Smooth muscle cell (in vitro differentiated cells): ENCODE results near the gene RASEF. TPM values are rescaled to one million over a fixed set of nuclear protein-coding genes. Genes with fewer than 3 reads are reported as not detected.
"Not testable (repeated sequence)": the region's sequence is repeated elsewhere in the genome, so short reads cannot be mapped to it uniquely, and the experiment has no call there.

Experiments used
- DNase-seq: peaks from one replicate; lab custom pipeline; 2025; ENCODE audit not compliant: unreplicated experiment; lab: John Stamatoyannopoulos, UW
- H2AFZ ChIP-seq: fragments of 200-600 bp; sonication (generic); 2 replicates; pipeline ENCODE4 v1.6.0; 2016; ENCODE audit warnings: antibody characterized with exemption, low read depth, mild to moderate bottlenecking
- H3F3A ChIP-seq: fragments of 200-600 bp; sonication (generic); 2 replicates; pipeline ENCODE4 v1.6.0; 2017; ENCODE audit warnings: antibody characterized with exemption, low read depth
- H3K27ac ChIP-seq: fragments of 200-600 bp; sonication (generic); 2 replicates; pipeline ENCODE4 v1.5.1; 2016; ENCODE audit warnings: low read depth, mild to moderate bottlenecking
- H3K27me3 ChIP-seq: fragments of 200-600 bp; sonication (generic); 2 replicates; pipeline ENCODE4 v1.6.1; 2016; ENCODE audit warnings: low read depth, mild to moderate bottlenecking
- H3K36me3 ChIP-seq: fragments of 200-600 bp; sonication (generic); 2 replicates; pipeline ENCODE4 v1.5.1; 2016; ENCODE audit warnings: low read depth
- H3K4me1 ChIP-seq: fragments of 200-600 bp; sonication (generic); 2 replicates; pipeline ENCODE4 v1.5.1; 2016; ENCODE audit warnings: low read depth
- H3K4me2 ChIP-seq: fragments of 200-600 bp; sonication (generic); 2 replicates; pipeline ENCODE4 v1.6.0; 2016; ENCODE audit warnings: mild to moderate bottlenecking
- H3K4me3 ChIP-seq: fragments of 200-600 bp; sonication (generic); 2 replicates; pipeline ENCODE4 v1.5.1; 2016; ENCODE audit warnings: mild to moderate bottlenecking
- H3K79me2 ChIP-seq: fragments of 200-600 bp; sonication (generic); 2 replicates; pipeline ENCODE4 v1.6.0; 2016; ENCODE audit warnings: low read depth, mild to moderate bottlenecking
- H3K9ac ChIP-seq: fragments of 200-600 bp; sonication (generic); 2 replicates; pipeline ENCODE4 v1.6.0; 2016; ENCODE audit warnings: low read depth
- H3K9me3 ChIP-seq: fragments of 200-600 bp; sonication (generic); replicated peaks from 2 replicates; pipeline ENCODE4 v1.5.1; 2016; ENCODE audit warnings: low read depth
- H4K20me1 ChIP-seq: fragments of 200-600 bp; sonication (generic); 2 replicates; pipeline ENCODE4 v1.6.0; 2016; ENCODE audit warnings: low read depth
- CTCF ChIP-seq: fragments of 200-600 bp; sonication (generic); IDR thresholded peaks from 2 replicates; pipeline ENCODE4 v1.5.1; 2017; ENCODE audit warnings: borderline replicate concordance, mild to moderate bottlenecking, antibody characterized with exemption; ENCODE audit not compliant: insufficient read depth, poor library complexity, severe bottlenecking
- WGBS: methylation state at CpG from one replicate; pipeline ENCODE4 v1.1.7; 2016; ENCODE audit warnings: low lambda C conversion rate; 5-methylcytosine and 5-hydroxymethylcytosine counted together
- polyA plus RNA-seq: library from polyadenylated mRNA; unstranded; fragments of >200 nt; fragmentation: Nextera tagmentation; extraction: Ambion mirVana; gene quantifications from 2 replicates; pipeline ENCODE4 v1.2.1, GENCODE V29; 2016
- total RNA-seq: library from RNA; depleted of rRNA; stranded (reverse); fragments of >200 nt; gene quantifications from 2 replicates; pipeline ENCODE4 v1.2.3, GENCODE V29; 2014

RASEF gene
- total and polyA plus RNA-seq, 2 experiments from 2014 or later, result 0.11 to 1.7 TPM

GRCh38 chr9:82949203-82949602 is 113.7 kb downstream of the RASEF start:
- H3K9ac ChIP-seq, result no peak overlapping the region
- H3F3A ChIP-seq, result no peaks in the 10 kb centered on the region
- no peak for TF ChIP-seq CTCF
- no peaks in the 10 kb centered on the region for H4K20me1 ChIP-seq
- no peaks in the 10 kb centered on the region for H3K79me2 ChIP-seq
- H3K4me1 ChIP-seq, result no peaks in the 10 kb centered on the region
- H3K27ac ChIP-seq, result peak overlapping the region; percentile 25
- H3K36me3 ChIP-seq, result no peaks in the 10 kb centered on the region
- H3K9me3 ChIP-seq, result no peaks in the 10 kb centered on the region
- WGBS, result 63% methylated on average over 2 of the region's 2 CpGs
- H3K27me3 ChIP-seq, result no peaks in the 10 kb centered on the region
- DNase-seq, result no peak
- no peak overlapping the region for H3K4me2 ChIP-seq
- no peak overlapping the region for H3K4me3 ChIP-seq
- no peak overlapping the region for H2AFZ ChIP-seq

GRCh38 chr9:82940376-82940775 is 122.6 kb downstream of the RASEF start:
- Histone ChIP-seq H3K9ac (no peak overlapping the region), H3K27ac (no peak overlapping the region), H3F3A (no peaks in the 10 kb centered on the region), H3K9me3 (no peaks in the 10 kb centered on the region), H4K20me1 (no peaks in the 10 kb centered on the region), H3K4me2 (no peak overlapping the region), H3K79me2 (no peaks in the 10 kb centered on the region), H3K4me1 (no peaks in the 10 kb centered on the region), H3K4me3 (no peak overlapping the region), H2AFZ (no peak overlapping the region), H3K27me3 (no peaks in the 10 kb centered on the region), H3K36me3 (no peaks in the 10 kb centered on the region)
- TF ChIP-seq CTCF, result no peak
- WGBS, result 94% methylated on average over 7 of the region's 7 CpGs
- no peak for DNase-seq

- Histone ChIP-seq H3K27ac (no peak overlapping the region), H2AFZ (no peak overlapping the region), H3F3A (no peaks in the 10 kb centered on the region), H3K4me2 (no peak overlapping the region), H3K36me3 (no peaks in the 10 kb centered on the region), H3K27me3 (no peaks in the 10 kb centered on the region), H3K9ac (no peak overlapping the region), H3K9me3 (no peaks in the 10 kb centered on the region), H3K4me3 (no peak overlapping the region), H3K4me1 (peaks cover 9% of the 10 kb centered on the region), H3K79me2 (no peaks in the 10 kb centered on the region), H4K20me1 (no peaks in the 10 kb centered on the region)
- 71% methylated on average over 2 of the region's 2 CpGs for WGBS
- no peak for DNase-seq
- no peak for TF ChIP-seq CTCF
Measured at GRCh38 chr9:82939451-82939850, 123.5 kb downstream of the RASEF start.

GRCh38 chr9:82938426-82939218 is 124.3 kb downstream of the RASEF start:
- H3F3A ChIP-seq, result no peaks in the 10 kb centered on the region
- H3K4me3 ChIP-seq, result no peak overlapping the region
- DNase-seq, result no peak
- H3K79me2 ChIP-seq, result no peaks in the 10 kb centered on the region
- H3K27ac ChIP-seq, result no peak overlapping the region
- WGBS, result 85% methylated on average over 3 of the region's 3 CpGs
- no peaks in the 10 kb centered on the region for H3K27me3 ChIP-seq
- H2AFZ ChIP-seq, result no peak overlapping the region
- H3K9ac ChIP-seq, result no peak overlapping the region
- H3K4me1 ChIP-seq, result peaks cover 10% of the 10 kb centered on the region
- no peaks in the 10 kb centered on the region for H4K20me1 ChIP-seq
- no peaks in the 10 kb centered on the region for H3K9me3 ChIP-seq
- no peak for TF ChIP-seq CTCF
- H3K36me3 ChIP-seq, result no peaks in the 10 kb centered on the region
- no peak overlapping the region for H3K4me2 ChIP-seq

GRCh38 chr9:82936561-82936960 is 126.4 kb downstream of the RASEF start:
- H3K79me2 ChIP-seq, DNase-seq, H2AFZ ChIP-seq, H3K9me3 ChIP-seq, H3K27ac ChIP-seq, H3K4me1 ChIP-seq, H3F3A ChIP-seq, H3K9ac ChIP-seq, H4K20me1 ChIP-seq, H3K4me2 ChIP-seq, H3K4me3 ChIP-seq, H3K27me3 ChIP-seq, H3K36me3 ChIP-seq: not testable (repeated sequence)
- WGBS, result over 99% methylated on average over 7 of the region's 7 CpGs
